ENCODE measurements around the gene HACL1.

The HACL1 gene

DNA sequence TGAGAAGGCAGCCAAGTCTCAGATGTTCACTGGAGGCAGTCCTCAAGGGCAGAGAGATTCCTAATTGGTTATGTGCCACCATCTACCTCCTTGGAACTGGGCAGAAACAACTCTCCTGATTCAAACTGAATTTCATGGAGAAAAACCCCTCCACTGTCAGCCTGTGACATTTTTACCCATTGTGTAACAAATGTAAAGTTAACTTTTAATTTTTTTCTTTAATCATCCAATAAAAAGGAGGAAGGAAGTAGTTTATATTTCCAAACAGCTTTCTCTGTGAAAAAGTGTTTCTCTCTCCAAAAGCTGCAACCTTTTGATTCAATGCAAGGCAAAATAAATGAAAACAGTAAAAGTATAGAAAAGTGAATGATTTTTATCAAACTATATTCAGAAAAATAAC, 79.4 kb downstream of the HACL1 start:
- no peak for DNase-seq

DNA sequence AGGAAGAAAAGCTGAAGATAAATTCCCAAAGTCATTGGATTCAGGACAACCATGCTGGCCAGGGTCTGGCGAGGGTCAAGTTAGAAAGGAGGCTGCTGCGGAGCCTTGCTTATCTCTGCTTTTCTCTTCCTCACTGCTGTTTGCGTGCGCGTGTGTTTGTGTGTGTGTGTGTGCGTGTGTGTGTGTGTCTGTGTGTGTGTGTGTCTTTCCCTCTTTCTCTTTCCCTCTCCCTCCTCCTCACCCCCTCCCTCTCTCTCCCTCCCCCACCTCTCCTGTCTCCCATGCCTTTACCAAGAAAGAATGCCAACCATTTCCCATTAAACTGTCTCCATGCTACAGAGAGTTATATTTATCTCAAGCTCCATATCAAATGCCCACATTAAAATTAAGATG, 79.8 kb downstream of the HACL1 start, which contains the start of gene COLQ:
TSS of gene COLQ (minus strand) at position 134 of the 393 bp plus-strand sequence. CDS start at position 53, 81 bp downstream.
- no peak for DNase-seq

DNA sequence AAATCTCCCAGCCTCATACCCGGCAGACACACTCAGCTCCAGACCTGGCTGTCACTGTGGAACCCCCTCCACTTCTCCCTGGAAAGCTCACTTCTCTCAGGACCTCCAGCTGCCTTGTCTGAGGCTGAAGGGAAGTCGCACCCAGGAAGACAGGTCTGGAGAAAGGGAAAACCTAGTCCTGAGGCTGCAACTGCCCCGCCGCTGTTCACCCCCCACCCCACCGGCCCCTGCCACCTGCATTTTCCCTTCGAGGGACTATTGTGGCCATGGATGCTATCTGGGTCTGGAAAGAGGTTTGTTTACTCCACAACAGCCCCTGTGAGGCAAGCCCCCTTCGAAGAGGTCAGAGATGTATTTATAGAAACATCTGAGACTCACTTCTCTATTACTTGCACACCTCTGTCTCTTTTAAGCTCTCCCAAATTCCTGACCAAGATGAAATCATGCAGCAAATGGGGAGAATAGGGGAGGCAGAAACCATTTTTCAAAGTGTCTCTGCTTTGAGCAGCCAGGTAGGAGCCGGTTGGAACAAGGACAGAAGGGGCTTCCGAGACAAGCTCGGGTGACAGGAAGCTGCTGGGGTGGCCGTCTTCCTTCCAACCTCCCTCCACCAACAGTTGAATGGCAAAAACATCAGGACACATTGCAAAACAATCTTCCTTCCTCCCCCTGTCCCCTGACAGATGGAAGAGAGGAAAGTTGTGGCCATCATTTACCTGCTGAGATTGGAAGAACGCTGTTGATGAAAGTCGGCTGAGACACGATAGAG, 80.4 kb downstream of the HACL1 start:
- no peak for DNase-seq

DNA sequence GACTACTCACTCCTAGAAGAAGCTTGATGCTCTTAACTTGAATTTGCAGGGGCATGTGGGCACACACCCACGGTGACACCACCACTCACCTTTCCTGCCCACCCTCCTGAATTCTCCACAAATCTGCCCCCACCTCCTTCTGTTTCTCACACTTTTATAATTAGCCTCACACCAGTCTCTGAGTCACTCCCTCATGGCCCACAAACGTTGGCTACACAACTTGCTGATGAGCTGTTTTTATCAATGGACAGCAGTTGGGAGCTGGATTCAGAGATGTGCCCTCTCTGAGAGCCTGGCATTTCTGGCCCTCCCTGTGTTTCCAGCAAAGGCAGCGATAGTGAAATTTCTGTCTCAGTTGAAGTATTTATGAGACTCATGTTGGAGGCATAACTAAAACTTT, 81.2 kb downstream of the HACL1 start:
- DNase-seq, result peak; percentile 11

DNA sequence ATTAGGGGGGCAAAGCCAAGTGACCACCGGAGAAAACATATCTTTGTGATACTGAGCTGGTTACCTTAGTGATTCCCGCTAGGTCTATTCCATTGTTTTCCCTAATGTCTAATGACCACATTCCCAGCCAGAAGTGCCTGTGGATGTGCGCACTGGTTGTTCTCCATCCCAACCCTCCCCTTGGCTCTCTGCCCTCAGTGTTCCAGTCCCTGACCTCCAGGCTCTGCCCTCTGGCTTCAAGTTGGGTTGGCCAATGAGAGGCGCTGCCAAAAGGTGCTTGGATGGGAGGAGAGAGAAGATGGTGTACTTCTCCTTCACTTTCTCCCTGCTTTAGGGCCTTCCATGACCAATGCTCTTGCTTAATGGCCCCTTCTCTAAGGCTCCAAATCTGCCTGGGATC, 82.3 kb downstream of the HACL1 start:
- DNase-seq, result no peak

DNA sequence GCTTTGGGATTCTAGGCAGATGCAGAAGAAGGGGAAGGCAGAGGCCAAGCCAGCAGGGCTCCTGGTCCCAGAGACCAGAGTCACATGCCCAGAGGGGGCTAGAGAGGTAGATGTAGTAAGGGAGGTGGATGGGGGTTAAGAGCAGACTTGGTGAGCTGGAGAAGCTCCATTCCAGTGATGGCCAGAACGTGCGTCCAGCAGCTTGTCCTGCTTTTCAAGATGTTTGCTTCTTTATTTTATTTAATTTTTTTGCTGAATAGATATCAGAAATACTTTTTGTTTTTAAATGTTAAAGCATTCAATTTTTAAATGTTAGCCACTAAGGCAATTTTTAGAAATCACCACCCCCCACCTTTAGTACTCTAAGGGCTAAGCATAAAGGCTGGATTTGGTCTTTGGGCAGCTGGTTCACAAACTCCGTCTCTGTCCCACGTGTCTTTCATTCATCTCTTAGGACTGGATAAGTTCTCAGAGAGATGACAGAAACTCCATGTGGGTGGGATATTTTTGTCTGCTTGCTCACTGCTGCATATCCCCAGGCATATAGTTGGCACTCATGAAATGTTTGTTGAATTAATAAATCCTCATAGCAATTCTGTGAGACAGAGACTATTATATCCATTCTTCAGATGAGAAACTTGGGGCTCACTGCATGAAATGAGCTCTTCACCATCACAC, 86.6 kb downstream of the HACL1 start:
- DNase-seq, result no peak

DNA sequence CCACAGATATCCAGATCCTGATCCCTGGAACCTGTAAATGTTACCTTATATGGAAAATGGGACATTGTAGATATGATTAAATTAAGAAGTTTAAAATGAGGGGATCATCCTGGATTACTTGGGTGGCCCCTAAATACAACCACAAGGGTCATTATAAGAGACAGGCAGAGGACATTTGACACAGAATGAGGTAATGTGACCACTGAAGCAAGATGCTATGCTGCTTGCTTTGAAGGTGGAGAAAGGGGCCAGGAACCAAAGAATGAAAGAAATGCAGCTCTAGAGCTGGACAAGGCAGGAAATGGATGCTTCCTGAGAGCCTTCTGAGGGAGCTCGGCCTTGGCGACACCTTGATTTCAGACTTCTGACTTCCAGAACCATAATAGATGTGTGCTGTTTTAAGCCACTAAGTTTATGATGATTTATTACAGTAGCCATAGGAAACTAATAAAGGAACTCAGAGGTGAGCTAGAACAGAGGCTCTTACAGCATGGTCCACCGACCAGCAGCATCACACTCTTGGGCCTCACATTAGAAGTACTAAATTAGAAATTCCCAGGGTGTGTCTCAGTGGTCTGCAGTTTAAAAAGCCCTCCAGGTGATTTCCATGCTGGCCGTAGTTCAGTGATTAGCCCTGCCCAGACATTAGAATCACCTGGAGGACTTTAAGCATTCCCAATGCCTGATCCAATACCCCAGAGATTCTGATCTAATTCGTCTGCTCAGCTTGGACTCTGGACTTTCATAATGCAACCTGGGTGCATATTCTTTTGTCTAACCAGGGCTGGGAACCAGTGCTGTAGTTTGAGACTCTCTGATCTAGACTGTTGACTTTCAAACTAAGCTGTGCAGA, 87.3 kb downstream of the HACL1 start:
- no peak for DNase-seq

DNA sequence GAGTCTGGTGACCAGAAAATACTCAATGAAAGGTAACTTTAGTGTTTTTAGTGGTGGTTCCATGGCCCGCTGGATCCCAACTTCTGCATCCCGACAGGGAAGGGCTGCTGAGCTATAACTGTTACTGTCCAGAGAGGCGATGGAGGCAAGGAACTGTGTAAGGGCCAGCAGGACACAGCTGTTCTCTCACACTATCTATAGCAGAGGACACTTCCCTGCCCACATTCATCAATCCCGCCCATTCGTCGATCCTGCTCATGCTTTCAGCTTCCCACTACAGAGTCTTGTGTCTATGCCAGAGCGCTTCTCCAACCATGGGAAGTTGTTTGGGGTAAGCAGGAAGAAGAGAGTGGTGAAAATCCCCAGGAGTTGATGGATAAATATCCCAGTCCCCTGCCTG, 88.3 kb downstream of the HACL1 start:
- DNase-seq, result no peak

DNA sequence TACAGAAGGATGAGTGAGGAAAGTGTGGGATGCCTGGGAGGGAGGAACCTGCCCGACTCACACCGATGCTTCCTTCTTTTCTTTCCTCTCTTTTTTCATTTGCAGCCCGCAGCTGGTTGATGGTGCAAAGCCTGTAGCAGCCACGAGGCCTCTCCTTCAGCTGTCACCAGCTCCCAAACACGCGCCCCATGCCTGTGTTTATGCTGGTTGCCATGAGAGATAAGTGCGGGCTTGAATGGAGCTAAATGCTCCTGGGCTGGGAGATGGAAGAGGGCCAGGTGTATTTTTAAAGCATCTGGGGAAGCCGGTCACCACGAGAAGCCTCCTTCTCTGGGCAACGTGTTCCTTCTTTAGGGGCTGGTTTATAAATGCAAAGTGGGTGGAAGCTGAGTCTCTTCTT, 89.2 kb downstream of the HACL1 start:
- no peak for DNase-seq

DNA sequence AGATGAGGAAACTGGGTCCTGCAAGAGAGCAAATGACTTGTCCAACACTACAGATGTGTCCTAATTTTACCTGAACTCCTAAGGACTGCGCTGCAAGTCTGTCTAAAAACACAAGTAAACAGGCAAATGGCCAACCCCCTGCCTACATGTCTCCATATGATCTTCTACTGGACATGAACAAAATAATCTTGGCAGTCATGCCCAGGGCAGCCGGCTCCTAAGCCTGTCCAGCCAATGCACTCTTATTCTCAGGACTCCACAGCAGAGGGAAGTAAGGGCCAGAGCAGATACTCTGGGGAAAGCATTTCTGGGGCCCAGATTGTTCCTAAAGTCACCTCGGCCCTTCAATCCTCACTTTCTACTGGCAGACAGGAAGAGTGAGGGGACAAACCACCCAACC, 90.2 kb downstream of the HACL1 start:
- DNase-seq, result no peak

Measured in CD4-positive, alpha-beta T cell treated with Interleukin-12 subunit alpha and Interleukin-12 subunit beta, for 1 hour (primary cell).